ENCODE results near the gene DUS1L.

DUS1L gene

DNA sequence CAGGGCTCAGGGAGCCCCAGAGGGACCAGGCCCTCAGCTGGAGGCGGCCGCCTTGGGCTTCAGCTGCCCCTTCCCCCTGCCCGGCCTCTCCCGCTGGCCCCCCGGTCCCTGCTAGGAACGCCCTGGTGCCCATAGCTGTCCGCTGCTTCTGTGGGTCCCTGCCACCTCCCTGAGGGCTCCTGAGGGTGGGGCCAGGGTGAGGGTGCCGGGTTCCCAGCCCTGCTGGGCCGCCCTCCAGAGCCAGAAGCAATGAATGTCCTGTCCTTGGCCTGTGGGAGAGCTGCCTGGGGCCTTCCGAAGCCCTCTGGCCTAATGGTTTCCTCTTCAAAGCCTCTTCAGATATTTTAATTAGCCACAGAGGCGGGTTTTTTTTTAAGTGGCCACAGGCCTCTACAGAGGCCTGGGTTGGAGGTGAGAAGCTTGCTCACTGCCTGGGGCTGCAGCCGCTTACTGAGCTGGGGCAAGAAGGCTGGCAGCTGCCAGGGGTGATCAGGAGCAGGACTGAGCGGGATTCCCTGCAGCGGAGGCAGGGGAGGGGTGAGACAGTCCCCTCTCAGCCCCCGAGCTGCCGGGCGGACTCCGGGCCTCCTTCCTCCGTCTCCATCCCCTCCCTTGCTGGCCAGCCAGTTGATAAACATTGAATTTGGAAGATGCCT lies 52.8 kb downstream of the DUS1L start:
- DNase-seq (ENCODE audit: low read depth): no peak

DNA sequence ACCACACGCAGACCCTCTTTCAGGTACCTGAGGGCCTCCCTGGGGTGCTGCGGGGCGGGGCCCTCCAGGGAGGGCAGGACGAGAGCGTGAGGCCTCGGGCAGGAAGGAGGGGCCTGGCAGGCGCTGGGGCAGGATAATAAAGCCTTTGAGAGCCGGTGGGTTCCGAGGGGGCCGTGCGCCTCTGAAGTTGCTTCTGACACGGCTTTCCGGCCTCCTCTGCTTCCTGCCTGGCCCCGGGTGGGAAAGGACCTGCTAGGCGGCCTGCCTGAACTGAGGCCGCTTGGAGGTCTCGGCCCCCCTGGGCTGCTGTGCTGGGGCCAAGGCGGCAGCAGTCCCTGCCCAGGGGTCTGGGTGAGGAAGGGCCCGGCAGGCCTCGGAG lies 53.4 kb downstream of the DUS1L start:
- DNase-seq (ENCODE audit: low read depth): no peak

- no peak for DNase-seq (ENCODE audit: low read depth)
Observed at GRCh38 chr17:82011617-82012187, 53.9 kb downstream of the DUS1L start.

DNA sequence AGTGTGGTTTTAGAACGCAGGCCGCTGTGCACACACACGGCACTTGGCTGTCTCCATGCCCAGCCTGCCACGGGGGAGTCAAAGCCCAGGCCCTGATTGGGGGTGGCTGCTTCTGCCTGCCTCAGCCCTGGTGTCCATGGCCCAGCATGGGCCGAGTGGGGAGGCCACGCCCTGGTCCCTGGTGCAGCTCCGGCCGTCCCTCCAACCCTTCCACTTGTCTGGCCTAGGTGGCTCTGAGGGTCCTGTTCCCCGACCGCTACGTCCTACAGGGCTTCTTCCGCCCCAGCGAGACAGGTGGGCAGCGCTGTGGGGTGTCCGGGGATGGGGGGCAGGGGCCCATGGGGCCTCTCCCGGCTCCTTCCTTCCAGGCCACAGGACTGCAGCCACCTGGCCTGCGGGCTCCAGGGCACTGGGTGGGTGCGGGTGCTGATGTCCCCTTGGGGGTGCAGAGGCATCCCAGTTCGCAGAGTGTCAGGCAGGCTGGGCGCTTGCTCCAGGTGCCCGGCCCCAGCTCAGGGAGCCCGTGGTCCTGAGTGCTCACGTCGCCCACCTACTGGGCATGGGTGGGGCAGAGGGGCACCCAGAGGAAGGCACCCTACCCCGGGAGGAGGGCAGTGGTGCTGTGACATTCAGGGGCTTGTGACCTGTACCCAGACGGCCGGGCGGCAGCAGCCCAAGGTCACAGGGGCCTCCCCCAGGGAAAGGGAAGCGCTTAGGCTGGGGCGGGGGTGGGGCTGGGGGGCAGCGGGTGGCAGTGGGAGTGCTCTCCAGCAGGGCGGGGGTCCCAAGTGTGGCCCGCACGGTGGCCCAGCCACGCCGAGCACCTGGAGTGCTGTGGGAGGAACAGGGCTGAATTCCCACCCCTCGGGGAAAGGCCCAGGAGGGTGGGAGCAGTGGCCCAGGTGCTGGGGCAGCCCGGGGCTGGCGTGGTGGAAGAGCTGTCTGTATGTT lies 54.8 kb downstream of the DUS1L start:
- no peak for DNase-seq (ENCODE audit: low read depth)

- DNase-seq (ENCODE audit: low read depth): no peak
Observed at GRCh38 chr17:82009413-82009812, 56.2 kb downstream of the DUS1L start.

DNA sequence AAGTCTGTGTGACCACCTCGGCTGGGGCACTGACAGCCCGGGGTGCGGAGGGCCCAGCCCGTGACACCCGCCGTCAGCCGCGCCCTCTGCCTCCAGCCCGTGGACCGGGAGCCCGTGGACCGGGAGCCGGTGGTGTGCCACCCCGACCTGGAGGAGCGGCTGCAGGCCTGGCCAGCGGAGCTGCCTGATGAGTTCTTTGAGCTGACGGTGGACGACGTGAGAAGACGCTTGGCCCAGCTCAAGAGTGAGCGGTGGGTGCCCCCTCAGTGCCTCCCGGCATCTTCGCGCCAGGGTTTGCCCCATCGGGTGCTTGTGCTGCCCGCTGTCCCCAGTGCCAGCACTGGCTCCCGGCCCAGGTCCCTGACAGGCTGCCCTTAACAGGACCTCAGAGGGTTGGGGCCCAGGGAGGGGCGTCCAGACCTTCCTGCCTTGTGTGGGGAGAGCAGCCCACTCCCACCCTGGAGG lies 56.6 kb downstream of the DUS1L start:
- no peak for DNase-seq (ENCODE audit: low read depth)

DNA sequence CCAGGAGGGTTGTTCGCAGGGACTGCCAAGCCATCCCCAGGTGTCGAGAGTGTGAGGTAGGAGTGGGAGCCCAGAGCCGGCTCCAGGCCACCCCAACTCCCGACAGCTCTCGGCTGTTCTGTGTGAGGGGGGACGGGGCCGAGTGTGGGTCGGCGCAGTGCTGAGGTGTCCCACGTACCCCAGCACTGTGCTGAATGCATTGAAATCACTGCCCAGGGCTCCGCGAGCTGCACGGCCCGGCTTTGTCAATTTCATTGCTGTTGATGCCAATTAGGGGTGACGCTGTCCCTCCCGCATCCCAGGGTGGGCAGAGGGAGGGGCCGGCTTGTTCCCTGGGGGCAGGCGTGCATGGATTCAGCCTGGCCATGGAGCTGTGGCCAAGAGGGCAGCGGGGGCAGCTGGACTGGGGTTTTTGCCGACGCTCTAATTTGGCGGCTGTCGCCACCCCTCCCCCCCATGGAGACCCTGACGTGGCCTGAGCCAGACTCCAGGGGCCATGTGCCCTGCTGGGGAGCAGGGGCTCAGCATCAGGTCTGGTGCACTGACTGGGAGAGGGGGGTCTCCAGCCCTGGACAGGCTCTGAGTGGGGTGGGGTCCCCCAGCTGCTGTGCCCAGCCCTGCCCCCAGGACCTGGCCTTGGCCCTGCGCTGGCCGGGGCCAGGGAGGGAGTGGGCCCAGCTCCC lies 57.2 kb downstream of the DUS1L start:
- no peak for DNase-seq (ENCODE audit: low read depth)

All from HS-5 (cell line).